Liver (tissue), 9 donors: ENCODE measurements around the gene DPEP3. TPM values are rescaled to one million over a fixed set of nuclear protein-coding genes. Genes with fewer than 3 reads are reported as not detected.

Experiments
- DNase-seq: peaks from one replicate; pipeline ENCODE4 v3.0.0-alpha.2; 2017; ENCODE audit warnings: low spot score
- H3K27ac ChIP-seq, 2 donors: one replicate each; pipeline ENCODE4 v1.7.0; 2013; ENCODE audit warnings: inconsistent platforms in 2 of 2, low read length in 2 of 2, control low read depth in 1 of 2, low read depth in 1 of 2, mild to moderate bottlenecking in 1 of 2
- H3K27me3 ChIP-seq, 4 donors: one replicate each; pipeline versions ENCODE4 v1.6.1 to v1.7.0; 2013; ENCODE audit warnings: low read length in 3 of 4, inconsistent platforms in 1 of 4, mild to moderate bottlenecking in 1 of 4, moderate library complexity in 1 of 4; ENCODE audit not compliant: control insufficient read depth in 4 of 4, insufficient read depth in 4 of 4
- H3K36me3 ChIP-seq, 4 donors: one replicate each; pipeline versions ENCODE4 v1.6.1 to v1.7.0; 2013; ENCODE audit warnings: low read length in 3 of 4, mild to moderate bottlenecking in 3 of 4, low read depth in 1 of 4, moderate library complexity in 1 of 4; ENCODE audit not compliant: control insufficient read depth in 4 of 4, insufficient read depth in 3 of 4
- H3K4me1 ChIP-seq, 4 donors: one replicate each; pipeline versions ENCODE4 v1.6.1 to v1.7.0; 2013; ENCODE audit warnings: low read length in 3 of 4, mild to moderate bottlenecking in 3 of 4, moderate library complexity in 1 of 4; ENCODE audit not compliant: control insufficient read depth in 4 of 4, insufficient read depth in 4 of 4
- H3K4me3 ChIP-seq, 3 donors: one replicate each; pipeline versions ENCODE4 v1.6.1 to v1.7.0; 2013; ENCODE audit warnings: low read length in 3 of 3, control low read depth in 1 of 3, low read depth in 1 of 3, mild to moderate bottlenecking in 1 of 3
- H3K9ac ChIP-seq, 2 donors: one replicate each; pipeline ENCODE4 v1.7.0; 2013; ENCODE audit warnings: low read length in 2 of 2, mild to moderate bottlenecking in 2 of 2, moderate library complexity in 2 of 2, control low read depth in 1 of 2, low read depth in 1 of 2
- H3K9me3 ChIP-seq, 4 donors: one replicate each; pipeline versions ENCODE4 v1.6.1 to v1.7.0; 2013; ENCODE audit warnings: low read length in 3 of 4; ENCODE audit not compliant: control insufficient read depth in 4 of 4
- EGR1 ChIP-seq, 2 donors: IDR thresholded peaks; 2 replicates each; pipeline ENCODE4 v1.6.1; 2016 to 2018; ENCODE audit warnings: antibody characterized with exemption in 2 of 2, low read depth in 2 of 2
- FOXA2 ChIP-seq: IDR thresholded peaks from 2 replicates; pipeline ENCODE4 v1.6.1; 2016; ENCODE audit warnings: antibody characterized with exemption
- GABPA ChIP-seq, 2 donors: IDR thresholded peaks in 1 of 2; conservative IDR thresholded peaks in 1 of 2; 2 replicates each; pipeline ENCODE4 v1.6.1; 2016; ENCODE audit warnings: antibody characterized with exemption in 2 of 2, mild to moderate bottlenecking in 1 of 2, moderate library complexity in 1 of 2
- HNF4A ChIP-seq, 2 donors: conservative IDR thresholded peaks; 2 replicates each; pipeline ENCODE4 v1.6.1; 2016; ENCODE audit warnings: antibody characterized with exemption in 2 of 2, mild to moderate bottlenecking in 2 of 2
- HNF4G ChIP-seq: IDR thresholded peaks from 2 replicates; pipeline ENCODE4 v1.6.1; 2016; ENCODE audit warnings: antibody characterized with exemption
- JUND ChIP-seq, 2 donors: IDR thresholded peaks; 2 replicates each; pipeline ENCODE4 v1.6.1; 2016; ENCODE audit warnings: antibody characterized with exemption in 2 of 2
- RAD21 ChIP-seq, 2 donors: IDR thresholded peaks; 2 replicates each; pipeline ENCODE4 v1.6.1; 2016; ENCODE audit warnings: antibody characterized with exemption in 2 of 2, mild to moderate bottlenecking in 2 of 2
- RXRA ChIP-seq, 2 donors: IDR thresholded peaks; 2 replicates each; pipeline ENCODE4 v1.6.1; 2017 to 2018; ENCODE audit warnings: antibody characterized with exemption in 2 of 2, mild to moderate bottlenecking in 1 of 2
- SP1 ChIP-seq: IDR thresholded peaks from 2 replicates; pipeline ENCODE4 v1.6.1; 2018; ENCODE audit warnings: antibody characterized with exemption, mild to moderate bottlenecking
- TAF1 ChIP-seq: conservative IDR thresholded peaks from 2 replicates; pipeline ENCODE4 v1.6.1; 2016; ENCODE audit warnings: antibody characterized with exemption, mild to moderate bottlenecking
- YY1 ChIP-seq: IDR thresholded peaks from 2 replicates; pipeline ENCODE4 v1.6.1; 2016; ENCODE audit warnings: antibody characterized with exemption, mild to moderate bottlenecking
- WGBS: extraction: QIAGEN DNeasy Blood & Tissue Kit; methylation state at CpG from one replicate; pipeline ENCODE4 v1.1.7; 2013; 5-methylcytosine and 5-hydroxymethylcytosine counted together
- polyA plus RNA-seq, 2 donors: library from polyadenylated mRNA; stranded (reverse) in 1 of 2; unstranded in 1 of 2; fragments of 200-250 nt in 1 of 2; fragments of >200 nt in 1 of 2; fragmentation: Nextera tagmentation in 1 of 2; extraction: Ambion mirVana in 1 of 2; gene quantifications; one replicate each; pipeline versions ENCODE4 v1.2.1 to v1.2.3, GENCODE V29; 2013 to 2015
- total RNA-seq, 2 donors: library from RNA; depleted of rRNA; stranded (reverse); fragments of >200 nt; gene quantifications; one replicate each; pipeline ENCODE4 v1.2.3, GENCODE V29; 2014
- TF ChIP-seq, protein P1 (sequence below): IDR thresholded peaks from 2 replicates; pipeline ENCODE4 v1.6.1; 2016; ENCODE audit warnings: antibody characterized with exemption
- TF ChIP-seq, protein P2 (sequence below): IDR thresholded peaks from 2 replicates; pipeline ENCODE4 v1.6.1; 2016; ENCODE audit warnings: antibody characterized with exemption
- TF ChIP-seq, protein P3 (sequence below): IDR thresholded peaks from 2 replicates; pipeline ENCODE4 v1.6.1; 2016; ENCODE audit warnings: antibody characterized with exemption
- TF ChIP-seq, protein P4 (sequence below): fragments of 150-350 bp; IDR thresholded peaks from 2 replicates; pipeline ENCODE4 v1.5.1; 2017; ENCODE audit warnings: improper control_type of control experiment, low read depth, low read length; ENCODE audit not compliant: missing input control
- TF ChIP-seq, protein P5 (sequence below): IDR thresholded peaks from 2 replicates; pipeline ENCODE4 v1.6.1; 2016; ENCODE audit warnings: antibody characterized with exemption, mild to moderate bottlenecking
- donor health status: healthy.
- donor health status: healthy.
- donor health status: healthy.
- donor health status: healthy.
- donor health status: healthy.

The DPEP3 gene
- total and polyA plus RNA-seq, 4 donors = 0.08 to 0.37 (median 0.22) TPM; not detected in 1

DNA sequence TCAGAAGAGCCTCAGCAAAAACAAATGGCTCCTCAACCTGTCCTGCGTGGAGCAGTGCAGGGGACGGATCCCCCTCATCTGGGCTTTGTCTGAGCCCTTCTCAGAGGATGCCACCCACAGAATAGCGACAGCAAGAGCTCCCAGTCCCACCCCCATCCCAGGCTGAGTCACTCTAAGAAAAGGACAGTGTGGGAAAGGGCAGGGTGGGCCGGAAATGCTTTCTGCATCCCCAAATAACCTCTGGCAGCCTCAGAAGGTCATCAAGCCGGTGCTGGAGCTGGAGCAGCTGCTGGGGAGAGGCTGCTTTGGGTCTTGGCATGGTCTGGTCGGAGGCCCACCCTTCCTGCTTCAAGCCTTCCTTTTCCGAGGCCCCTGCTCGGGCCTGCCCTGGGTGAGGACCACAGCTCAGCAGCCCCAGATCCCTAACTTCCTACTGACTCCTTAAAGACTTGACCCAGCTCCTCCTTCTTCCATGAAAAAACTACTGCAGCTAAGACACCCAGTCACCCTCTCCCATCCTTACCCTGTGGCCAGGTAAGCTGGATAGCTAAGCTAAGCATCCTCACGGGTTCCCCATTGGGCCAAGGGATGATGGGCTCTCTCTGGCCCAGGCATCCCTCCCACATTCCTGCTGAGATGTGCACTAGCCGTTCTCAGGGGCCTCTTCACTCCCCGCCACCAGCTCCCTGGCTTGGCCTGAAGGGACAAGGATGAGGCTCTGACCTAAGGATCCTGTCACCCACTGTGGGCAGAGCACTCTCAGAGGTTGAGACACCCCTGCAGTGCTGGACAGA lies 20.6 kb downstream of the DPEP3 start (continued):
- TF ChIP-seq, protein P1, sequence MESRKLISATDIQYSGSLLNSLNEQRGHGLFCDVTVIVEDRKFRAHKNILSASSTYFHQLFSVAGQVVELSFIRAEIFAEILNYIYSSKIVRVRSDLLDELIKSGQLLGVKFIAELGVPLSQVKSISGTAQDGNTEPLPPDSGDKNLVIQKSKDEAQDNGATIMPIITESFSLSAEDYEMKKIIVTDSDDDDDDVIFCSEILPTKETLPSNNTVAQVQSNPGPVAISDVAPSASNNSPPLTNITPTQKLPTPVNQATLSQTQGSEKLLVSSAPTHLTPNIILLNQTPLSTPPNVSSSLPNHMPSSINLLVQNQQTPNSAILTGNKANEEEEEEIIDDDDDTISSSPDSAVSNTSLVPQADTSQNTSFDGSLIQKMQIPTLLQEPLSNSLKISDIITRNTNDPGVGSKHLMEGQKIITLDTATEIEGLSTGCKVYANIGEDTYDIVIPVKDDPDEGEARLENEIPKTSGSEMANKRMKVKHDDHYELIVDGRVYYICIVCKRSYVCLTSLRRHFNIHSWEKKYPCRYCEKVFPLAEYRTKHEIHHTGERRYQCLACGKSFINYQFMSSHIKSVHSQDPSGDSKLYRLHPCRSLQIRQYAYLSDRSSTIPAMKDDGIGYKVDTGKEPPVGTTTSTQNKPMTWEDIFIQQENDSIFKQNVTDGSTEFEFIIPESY = no peak
- TF ChIP-seq RAD21 (IDR thresholded peaks at IDR 0.05) (peak in 1 of 2 donors; percentile 10), HNF4G (no peak), RXRA (IDR thresholded peaks at IDR 0.05) (peak; percentile 70 to 73), HNF4A (conservative IDR thresholded peaks at IDR 0.05) (no peak), SP1 (peak; percentile 36), FOXA2 (no peak), TAF1 (no peak)
- TF ChIP-seq, protein P2, sequence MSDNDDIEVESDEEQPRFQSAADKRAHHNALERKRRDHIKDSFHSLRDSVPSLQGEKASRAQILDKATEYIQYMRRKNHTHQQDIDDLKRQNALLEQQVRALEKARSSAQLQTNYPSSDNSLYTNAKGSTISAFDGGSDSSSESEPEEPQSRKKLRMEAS = no peak
- TF ChIP-seq, protein P3, sequence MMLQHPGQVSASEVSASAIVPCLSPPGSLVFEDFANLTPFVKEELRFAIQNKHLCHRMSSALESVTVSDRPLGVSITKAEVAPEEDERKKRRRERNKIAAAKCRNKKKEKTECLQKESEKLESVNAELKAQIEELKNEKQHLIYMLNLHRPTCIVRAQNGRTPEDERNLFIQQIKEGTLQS = no peak

- no peak overlapping the region for H3K27ac ChIP-seq
- peaks cover 19 to 40% (median 29%) of the 10 kb centered on the region in 4 donors for H3K4me1 ChIP-seq
- H3K36me3 ChIP-seq = peaks cover 0 to 16% (median 5%) of the 10 kb centered on the region in 4 donors
- no peak overlapping the region for H3K4me3 ChIP-seq
- TF ChIP-seq FOXA2 = no peak
- TF ChIP-seq YY1 = no peak
- no peak for TF ChIP-seq GABPA (IDR thresholded peaks at IDR 0.05 in 1 of 2, conservative IDR thresholded peaks at IDR 0.05 in 1 of 2)
- TF ChIP-seq, protein P4, sequence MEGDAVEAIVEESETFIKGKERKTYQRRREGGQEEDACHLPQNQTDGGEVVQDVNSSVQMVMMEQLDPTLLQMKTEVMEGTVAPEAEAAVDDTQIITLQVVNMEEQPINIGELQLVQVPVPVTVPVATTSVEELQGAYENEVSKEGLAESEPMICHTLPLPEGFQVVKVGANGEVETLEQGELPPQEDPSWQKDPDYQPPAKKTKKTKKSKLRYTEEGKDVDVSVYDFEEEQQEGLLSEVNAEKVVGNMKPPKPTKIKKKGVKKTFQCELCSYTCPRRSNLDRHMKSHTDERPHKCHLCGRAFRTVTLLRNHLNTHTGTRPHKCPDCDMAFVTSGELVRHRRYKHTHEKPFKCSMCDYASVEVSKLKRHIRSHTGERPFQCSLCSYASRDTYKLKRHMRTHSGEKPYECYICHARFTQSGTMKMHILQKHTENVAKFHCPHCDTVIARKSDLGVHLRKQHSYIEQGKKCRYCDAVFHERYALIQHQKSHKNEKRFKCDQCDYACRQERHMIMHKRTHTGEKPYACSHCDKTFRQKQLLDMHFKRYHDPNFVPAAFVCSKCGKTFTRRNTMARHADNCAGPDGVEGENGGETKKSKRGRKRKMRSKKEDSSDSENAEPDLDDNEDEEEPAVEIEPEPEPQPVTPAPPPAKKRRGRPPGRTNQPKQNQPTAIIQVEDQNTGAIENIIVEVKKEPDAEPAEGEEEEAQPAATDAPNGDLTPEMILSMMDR = no peak
- TF ChIP-seq RXRA (IDR thresholded peaks at IDR 0.05) = no peak
- no peak for TF ChIP-seq SP1
- no peaks in the 10 kb centered on the region for H3K9me3 ChIP-seq
- H3K27me3 ChIP-seq = no peaks in the 10 kb centered on the region
- H3K9ac ChIP-seq = no peak overlapping the region
- DNase-seq = no peak
- 97% methylated on average over 9 of the region's 9 CpGs for WGBS
These were observed 22.7 kb downstream of the DPEP3 start for GRCh38 chr16:67957622-67958021.

GRCh38 chr16:67954421-67955196 lies 25.7 kb downstream of the DPEP3 start:
- Histone ChIP-seq H3K27ac (peak overlapping the region; percentile 90 to 96), H3K9ac (no peak overlapping the region), H3K27me3 (no peaks in the 10 kb centered on the region), H3K4me3 (no peak overlapping the region), H3K36me3 (peaks cover 3 to 40% (median 17%) of the 10 kb centered on the region in 4 donors), H3K4me1 (peaks cover 10 to 32% (median 27%) of the 10 kb centered on the region in 4 donors), H3K9me3 (no peaks in the 10 kb centered on the region)
- TF ChIP-seq SP1 (peak; percentile 79), TAF1 (no peak), FOXA2 (no peak), HNF4A (conservative IDR thresholded peaks at IDR 0.05) (peak; percentile 79 to 86), HNF4G (peak; percentile 26), JUND (IDR thresholded peaks at IDR 0.05) (peak in 1 of 2 donors; percentile 86), GABPA (IDR thresholded peaks at IDR 0.05 in 1 of 2, conservative IDR thresholded peaks at IDR 0.05 in 1 of 2) (no peak), RXRA (IDR thresholded peaks at IDR 0.05) (peak; percentile 25 to 73), EGR1 (IDR thresholded peaks at IDR 0.05; ENCODE audit: low read depth in 2 of 2) (no peak), YY1 (peak; percentile 90)
- TF ChIP-seq, protein P5, sequence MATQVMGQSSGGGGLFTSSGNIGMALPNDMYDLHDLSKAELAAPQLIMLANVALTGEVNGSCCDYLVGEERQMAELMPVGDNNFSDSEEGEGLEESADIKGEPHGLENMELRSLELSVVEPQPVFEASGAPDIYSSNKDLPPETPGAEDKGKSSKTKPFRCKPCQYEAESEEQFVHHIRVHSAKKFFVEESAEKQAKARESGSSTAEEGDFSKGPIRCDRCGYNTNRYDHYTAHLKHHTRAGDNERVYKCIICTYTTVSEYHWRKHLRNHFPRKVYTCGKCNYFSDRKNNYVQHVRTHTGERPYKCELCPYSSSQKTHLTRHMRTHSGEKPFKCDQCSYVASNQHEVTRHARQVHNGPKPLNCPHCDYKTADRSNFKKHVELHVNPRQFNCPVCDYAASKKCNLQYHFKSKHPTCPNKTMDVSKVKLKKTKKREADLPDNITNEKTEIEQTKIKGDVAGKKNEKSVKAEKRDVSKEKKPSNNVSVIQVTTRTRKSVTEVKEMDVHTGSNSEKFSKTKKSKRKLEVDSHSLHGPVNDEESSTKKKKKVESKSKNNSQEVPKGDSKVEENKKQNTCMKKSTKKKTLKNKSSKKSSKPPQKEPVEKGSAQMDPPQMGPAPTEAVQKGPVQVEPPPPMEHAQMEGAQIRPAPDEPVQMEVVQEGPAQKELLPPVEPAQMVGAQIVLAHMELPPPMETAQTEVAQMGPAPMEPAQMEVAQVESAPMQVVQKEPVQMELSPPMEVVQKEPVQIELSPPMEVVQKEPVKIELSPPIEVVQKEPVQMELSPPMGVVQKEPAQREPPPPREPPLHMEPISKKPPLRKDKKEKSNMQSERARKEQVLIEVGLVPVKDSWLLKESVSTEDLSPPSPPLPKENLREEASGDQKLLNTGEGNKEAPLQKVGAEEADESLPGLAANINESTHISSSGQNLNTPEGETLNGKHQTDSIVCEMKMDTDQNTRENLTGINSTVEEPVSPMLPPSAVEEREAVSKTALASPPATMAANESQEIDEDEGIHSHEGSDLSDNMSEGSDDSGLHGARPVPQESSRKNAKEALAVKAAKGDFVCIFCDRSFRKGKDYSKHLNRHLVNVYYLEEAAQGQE = peak; percentile 37
- TF ChIP-seq, protein P2 = no peak
- 75% methylated on average over 10 of the region's 10 CpGs for WGBS
- no peak for DNase-seq
